ENCODE results near the gene OSBPL2.

Gene OSBPL2

DNA sequence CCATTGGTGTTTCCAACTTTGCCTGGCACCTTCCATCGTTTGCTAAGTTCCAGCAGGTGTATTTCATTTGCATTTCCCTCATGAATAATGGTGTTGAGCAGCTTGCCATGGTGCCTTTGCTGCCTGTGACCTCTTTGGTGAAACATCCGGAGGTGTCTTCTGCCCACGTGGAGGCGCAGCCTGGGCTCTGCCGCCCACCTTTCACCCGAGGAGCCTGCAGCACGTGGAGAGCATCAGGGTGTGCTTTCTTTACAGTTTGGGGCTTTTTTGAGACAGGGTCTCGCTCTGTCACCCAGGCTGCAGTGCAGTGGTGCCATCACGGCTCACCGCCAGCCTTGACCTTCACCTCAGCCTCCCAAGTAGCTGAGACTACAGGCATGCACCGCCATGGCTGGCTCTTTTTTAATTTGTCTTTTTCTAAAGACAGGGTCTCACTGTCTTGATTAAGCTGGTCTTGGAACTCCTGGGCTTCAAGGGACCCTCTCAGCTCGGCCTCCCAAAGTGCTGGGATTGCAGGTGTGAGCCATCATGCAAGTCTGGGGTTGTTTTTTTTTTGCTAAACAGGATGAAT lies 61.4 kb downstream of the OSBPL2 start:
- no peak for DNase-seq (ENCODE audit: low read depth)
- H3K4me3 ChIP-seq (ENCODE audit: low read depth, low read length) = no peak overlapping the region
- TF ChIP-seq, protein P1, sequence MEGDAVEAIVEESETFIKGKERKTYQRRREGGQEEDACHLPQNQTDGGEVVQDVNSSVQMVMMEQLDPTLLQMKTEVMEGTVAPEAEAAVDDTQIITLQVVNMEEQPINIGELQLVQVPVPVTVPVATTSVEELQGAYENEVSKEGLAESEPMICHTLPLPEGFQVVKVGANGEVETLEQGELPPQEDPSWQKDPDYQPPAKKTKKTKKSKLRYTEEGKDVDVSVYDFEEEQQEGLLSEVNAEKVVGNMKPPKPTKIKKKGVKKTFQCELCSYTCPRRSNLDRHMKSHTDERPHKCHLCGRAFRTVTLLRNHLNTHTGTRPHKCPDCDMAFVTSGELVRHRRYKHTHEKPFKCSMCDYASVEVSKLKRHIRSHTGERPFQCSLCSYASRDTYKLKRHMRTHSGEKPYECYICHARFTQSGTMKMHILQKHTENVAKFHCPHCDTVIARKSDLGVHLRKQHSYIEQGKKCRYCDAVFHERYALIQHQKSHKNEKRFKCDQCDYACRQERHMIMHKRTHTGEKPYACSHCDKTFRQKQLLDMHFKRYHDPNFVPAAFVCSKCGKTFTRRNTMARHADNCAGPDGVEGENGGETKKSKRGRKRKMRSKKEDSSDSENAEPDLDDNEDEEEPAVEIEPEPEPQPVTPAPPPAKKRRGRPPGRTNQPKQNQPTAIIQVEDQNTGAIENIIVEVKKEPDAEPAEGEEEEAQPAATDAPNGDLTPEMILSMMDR (IDR thresholded peaks at IDR 0.05; ENCODE audit: low read depth, low read length, missing control alignments) = no peak

DNA sequence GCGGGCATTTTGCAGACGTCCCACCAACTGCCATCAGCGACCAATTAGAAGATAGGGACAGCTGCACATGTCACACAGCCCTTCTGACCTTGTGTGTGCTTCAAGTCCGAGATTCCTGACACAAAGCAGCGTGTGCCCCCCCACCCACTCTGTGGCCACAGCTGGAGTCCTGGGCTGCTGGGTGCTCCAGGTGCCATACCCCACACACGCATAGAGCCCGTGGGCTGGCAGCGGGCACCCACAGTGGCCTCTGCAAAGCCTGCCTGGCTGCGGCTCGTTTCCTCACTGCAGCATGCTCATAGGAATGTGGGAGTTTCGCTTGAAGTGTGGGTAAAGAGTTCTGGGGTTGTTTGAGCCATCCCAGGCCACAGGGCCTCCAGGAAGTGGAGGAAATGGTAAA lies 62.0 kb downstream of the OSBPL2 start:
- TF ChIP-seq, protein P1 (IDR thresholded peaks at IDR 0.05; ENCODE audit: low read depth, low read length, missing control alignments) = no peak
- no peak for DNase-seq (ENCODE audit: low read depth)

DNA sequence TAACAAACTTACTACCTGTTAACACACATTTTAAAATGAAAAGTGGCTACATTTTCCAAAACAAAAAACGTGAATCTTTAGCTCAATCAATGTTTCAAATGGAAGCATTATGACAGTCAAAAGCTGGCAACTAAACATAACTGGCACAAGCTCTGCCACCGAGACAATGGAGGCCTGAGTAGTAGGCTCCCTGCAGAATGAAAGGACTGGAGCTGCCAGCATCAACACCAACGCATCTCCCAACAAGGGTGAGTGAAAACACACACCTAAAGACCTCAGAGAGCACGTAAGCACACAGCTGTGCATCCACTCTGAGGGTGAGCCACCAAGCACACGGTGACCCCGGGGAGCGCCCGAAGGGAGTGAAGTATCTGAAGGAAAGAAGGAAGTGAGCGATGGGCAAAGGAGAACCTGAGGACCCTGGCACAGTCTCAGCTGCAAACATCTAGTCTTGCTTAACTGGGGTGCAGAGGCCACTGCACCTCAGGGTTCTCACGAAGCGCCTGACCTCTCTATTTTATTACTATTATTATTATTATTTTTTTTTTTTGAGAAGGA lies 62.9 kb downstream of the OSBPL2 start:
- TF ChIP-seq, protein P1 (IDR thresholded peaks at IDR 0.05; ENCODE audit: low read depth, low read length, missing control alignments) = no peak
- DNase-seq (ENCODE audit: low read depth) = no peak
- no peak overlapping the region for H3K4me3 ChIP-seq (ENCODE audit: low read depth, low read length)

More for the DNA sequence above, 62.0 kb downstream of the OSBPL2 start:
- no peak overlapping the region for H3K4me3 ChIP-seq (ENCODE audit: low read depth, low read length)

DNA sequence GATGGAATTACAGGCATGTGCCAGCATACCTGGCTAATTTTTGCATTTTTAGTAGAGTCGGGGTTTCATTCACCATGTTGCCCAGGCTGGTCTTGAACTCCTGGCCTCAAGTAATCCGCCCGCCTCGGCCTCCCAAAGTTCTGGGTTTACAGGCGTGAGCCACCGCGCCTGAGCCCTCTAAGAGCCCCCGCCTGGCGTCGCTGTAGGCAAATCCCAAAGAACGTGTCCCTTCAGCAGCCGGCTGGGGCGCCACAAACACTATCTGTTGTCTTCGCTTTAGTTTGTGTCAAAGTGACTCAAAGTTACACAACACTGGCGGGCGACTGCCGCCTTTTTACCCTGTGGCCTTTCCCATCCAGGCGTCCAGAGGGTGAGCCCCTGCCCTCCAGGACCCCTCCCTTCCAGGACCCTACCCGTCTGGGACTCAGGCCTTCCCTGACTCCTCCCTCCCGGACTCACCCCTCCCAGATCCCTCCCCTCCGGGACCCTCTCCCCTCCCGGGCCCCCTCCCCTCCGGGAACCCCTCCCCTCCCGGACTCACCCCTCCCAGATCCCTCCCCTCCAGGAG lies 63.5 kb downstream of the OSBPL2 start:
- DNase-seq (ENCODE audit: low read depth) = peak; percentile 78
- H3K4me3 ChIP-seq (ENCODE audit: low read depth, low read length) = peak overlapping the region; percentile 71
- TF ChIP-seq, protein P1 (IDR thresholded peaks at IDR 0.05; ENCODE audit: low read depth, low read length, missing control alignments) = peak; percentile 96

DNA sequence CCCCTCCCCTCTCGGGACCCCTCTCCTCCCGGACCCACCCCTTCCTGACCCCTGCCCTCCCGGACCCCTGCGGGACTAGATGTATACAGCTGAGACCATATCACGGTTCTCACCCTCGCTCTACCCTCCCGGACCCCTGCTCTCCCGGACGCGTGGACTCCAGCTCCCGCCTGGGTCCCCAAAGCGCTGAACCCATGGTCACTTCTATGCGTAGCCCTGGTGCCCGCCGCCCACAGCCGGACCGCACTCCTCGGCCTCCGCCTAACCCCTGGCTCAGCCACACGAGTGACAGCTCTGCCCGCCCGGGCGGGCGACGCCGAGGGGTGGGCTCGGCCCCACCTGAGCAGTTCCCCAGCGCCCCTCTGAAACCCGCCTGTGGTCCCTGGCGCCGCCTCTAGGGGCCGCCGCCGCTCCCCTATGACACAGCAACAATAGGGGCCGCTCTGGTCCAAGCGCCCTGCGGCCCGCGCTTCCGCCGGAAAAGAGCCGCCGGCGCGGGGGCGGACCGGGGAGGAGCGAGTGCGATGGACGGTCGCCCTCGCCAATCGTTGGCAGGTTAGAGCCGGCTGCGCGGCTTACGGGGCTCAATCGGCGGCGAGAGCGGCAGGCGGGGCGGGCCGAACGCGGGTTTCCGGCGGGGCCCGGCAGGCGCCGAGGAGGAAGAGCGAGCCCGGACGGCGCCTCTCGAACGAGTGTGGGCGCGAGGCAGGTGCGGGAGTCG lies 64.2 kb downstream of the OSBPL2 start, which contains the start of gene ADRM1:
ADRM1 (plus strand) TSS at position 657 of the 721 bp plus-strand sequence. CDS start 572 bp downstream, outside the sequence.
- DNase-seq (ENCODE audit: low read depth) = peak; percentile 79
- TF ChIP-seq, protein P1 (IDR thresholded peaks at IDR 0.05; ENCODE audit: low read depth, low read length, missing control alignments) = peak; percentile 72
- H3K4me3 ChIP-seq (ENCODE audit: low read depth, low read length) = peak within 1 kb of the TSS; percentile 76

DNA sequence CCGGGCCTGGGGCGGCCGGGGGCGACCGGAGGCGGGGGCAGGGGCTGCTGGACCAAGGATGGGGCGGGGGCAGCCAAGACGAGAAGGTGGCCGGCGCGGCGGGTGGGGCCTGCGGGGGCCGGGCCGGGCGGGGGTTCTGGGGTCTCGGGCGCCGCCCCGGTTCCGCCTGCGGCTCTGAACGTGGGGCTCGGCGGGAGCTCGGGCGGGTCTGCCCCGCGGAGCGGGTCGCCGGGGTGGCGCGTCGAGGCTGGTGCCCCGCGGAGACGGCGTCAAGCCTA lies 64.7 kb downstream of the OSBPL2 start:
- TF ChIP-seq, protein P1 (IDR thresholded peaks at IDR 0.05; ENCODE audit: low read depth, low read length, missing control alignments) = no peak
- peak overlapping the region; percentile 76 for H3K4me3 ChIP-seq (ENCODE audit: low read depth, low read length)
- no peak for DNase-seq (ENCODE audit: low read depth)
